OCI-M1 (cell line): ENCODE results near the gene GPR142.
"Not testable (repeated sequence)": the region's sequence is repeated elsewhere in the genome, so short reads cannot be mapped to it uniquely, and the experiment has no call there.

Experiments used
- DNase-seq: peaks from one replicate; lab custom pipeline; 2025; lab: John Stamatoyannopoulos, UW

The GPR142 gene

DNA sequence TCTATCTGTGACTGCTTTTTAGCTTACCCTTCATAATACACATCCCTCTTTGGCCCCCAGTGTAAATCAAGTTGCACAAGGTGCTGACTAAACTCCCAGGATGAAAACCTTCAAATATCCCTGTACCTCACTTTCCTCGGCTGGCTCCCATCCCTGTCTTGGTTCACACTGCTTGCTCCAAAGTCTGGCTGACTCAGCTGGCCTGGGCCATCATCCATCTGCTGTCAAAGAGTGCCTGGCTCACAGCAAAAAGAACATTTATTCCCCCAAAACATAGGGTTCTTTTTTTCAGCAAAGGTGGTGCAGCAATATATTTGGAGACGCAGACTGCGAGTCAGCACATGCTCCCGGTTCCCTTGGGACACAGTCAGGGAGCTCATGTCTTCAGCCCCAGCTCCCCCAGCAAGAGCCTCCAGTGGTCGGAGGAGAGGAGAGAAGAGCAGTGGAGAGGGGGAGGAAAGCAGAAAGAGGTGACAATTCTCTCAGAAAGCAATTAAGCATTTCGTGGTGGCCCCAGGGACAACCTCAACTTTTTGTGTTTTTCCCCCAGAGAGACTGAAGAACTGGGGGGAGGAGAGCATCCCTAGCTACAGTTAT lies 26.1 kb downstream of the GPR142 start:
- no peak for DNase-seq

DNA sequence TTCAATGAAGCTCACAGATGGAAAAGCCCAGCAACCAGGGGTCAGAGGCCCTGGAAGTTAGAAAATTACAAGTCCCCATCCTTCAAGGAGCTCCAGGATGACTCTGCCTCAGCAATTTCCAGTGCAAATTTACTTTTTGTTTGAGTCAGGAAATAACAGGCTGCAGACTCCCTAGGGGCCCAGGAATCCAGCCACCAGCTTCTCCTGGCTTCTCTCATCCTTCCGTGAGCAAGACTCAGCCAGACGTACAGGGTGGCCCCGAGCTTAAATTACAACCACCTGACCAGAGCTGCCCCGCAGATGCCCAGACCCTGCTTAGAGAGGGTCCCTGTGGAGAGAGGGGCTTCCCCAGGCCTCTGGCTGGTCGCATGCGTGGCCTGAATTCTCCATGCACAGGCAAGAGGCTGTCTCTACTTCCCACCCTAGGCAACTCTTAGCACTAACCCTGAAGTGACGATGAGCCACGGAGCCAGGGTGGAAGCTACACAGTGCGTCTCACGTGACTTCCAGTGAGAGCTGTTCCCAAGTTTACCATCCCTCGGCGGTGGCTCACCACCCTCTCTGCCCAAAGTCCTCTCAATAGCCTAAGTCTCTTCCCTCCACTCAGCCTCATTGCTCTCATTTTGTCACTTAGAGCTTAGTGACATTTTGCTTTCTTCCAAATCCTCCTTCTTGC lies 27.1 kb downstream of the GPR142 start:
- no peak for DNase-seq

DNA sequence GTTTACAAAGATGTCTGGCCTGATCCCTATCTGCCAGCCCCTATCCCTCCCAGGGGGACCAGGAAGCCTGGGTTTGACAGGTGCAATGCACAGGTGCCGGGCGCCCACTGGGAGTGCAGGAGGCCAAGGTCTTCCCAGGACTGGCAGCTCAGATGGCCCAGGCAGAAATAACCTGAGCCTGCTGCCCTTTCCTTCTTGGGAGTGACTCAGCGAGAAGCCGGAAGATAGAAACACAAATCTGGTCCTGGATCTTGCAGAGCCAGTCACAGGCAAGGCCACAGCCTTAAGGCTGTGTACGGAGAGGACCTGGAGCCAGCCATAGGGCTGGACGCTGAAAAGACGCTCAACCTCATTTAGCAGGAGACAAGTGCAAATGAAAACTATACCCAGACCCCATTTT lies 27.7 kb downstream of the GPR142 start:
- DNase-seq: no peak

DNA sequence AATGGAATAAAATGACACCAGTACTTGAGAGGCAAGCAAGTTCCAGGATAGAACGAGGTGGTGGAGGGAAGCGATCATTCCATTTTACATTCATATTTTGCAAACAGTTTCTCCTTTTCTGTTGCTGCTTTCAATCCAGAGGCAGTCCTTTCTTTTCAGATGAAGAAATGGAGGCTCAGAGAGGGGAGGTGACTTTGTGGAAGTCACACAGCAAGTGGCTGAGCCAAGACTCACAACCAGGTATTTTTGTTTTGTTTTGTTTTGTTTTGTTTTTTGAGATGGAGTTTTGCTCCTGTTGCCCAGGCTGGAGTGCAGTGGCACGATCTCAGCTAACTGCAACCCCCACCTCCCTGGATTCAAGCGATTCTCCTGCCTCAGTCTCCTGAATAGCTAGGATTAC lies 29.3 kb downstream of the GPR142 start:
- DNase-seq: no peak

DNA sequence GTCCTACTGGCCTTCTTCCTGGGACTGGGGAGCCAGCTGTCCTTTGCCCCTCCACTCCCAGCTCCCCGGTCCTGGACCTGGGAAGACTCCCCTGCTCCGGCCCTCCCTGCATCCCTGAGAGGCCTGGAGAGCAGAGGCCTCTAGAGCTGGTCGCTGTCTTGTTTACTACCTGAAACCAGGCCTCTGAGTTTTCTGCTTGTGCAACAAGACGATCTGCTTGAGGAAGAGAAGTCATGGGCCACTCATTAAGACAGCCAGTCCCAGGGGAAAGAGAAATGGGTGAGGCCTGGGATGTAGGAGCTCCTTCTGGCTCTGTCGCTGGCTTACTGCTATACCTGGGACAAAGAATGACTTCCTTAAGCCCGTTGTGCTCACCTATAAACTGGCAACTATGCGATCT lies 34.7 kb downstream of the GPR142 start:
- DNase-seq: no peak

DNA sequence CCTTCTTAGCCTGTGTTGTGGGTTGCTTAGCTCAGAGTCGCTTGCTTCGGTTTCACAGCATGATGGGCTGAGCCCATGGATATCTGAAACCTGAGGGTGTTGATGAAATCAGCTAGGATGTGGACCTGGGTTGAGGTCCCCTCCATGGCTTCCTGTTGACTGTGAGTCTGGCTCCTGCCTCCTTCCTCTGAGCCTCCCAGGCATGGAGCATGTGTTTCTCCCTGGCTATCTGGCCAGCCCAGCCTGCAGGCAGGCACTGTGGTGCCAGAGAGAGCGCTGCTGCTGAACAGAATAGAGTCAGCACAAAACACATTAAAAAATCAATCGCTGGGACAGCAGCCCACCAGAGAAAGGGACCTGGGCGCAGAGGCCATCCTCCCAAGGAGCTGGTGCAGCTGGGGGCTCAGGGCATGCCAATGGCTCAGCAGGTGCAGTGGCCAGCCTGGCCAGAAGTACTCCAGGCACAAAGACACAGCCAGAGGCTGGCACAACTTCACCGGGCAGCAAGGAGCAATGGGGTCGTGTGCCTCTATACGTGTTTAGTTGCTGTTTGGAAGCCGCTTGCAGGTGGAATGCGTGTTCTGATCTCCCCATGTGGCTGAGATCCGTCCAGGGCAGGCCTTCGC lies 36.3 kb downstream of the GPR142 start:
- no peak for DNase-seq

DNA sequence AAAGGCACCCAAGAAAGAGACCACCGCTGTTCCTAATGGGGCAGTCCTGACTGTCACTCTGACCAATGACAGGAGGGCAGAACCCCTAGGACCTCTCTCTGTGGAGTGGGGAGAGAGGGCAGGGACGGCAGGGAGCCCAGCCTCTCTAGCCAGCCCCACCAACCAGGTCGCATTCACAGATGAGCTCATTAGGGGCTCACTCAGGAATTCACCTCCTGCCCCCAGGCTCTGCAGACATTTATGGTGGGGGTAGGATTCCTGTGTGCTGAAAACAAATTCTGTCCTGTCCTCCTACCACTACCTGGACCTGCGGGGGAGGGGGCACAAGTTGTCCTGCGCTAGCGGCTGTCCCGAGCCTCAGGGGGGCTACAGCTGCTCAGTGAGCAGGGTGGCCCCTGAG lies 36.9 kb downstream of the GPR142 start:
- no peak for DNase-seq

DNA sequence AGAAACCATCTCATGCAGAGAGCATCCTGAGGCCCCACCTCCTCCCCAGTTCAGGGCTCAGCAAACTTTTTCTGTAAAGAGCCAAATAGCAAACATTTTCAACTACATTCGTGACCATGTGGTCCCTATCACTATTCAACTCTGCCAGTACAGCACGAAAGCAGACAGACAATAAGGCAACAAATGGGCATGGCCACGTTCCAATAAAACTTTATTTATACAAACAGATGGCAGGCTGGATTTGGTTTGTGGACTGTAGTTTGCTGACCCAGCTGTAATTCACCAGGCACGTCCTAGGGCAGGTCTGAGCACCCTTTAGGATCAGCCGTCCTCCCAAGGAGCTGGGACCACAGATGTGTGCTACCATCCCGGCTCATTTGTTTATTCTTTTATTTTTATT lies 37.5 kb downstream of the GPR142 start:
- no peak for DNase-seq

DNA sequence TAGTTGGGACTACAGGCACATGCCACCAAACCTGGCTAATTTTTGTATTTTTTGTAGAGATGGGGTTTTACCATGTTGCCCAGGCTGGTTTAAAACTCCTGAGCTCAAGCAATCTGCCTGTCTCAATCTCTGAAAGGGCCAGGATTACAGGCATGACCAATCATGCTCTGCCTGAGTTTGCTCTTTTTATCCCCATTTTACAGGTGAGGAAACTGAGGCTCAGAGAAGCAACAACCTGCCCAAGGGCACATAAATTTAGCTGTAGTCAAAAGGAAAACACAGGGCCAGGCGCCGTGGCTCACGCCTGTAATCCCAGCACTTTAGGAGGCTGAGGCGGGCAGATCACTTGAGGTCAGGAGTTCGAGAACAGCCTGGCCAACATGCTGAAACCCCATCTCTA lies 38.0 kb downstream of the GPR142 start:
- DNase-seq: not testable (repeated sequence)

DNA sequence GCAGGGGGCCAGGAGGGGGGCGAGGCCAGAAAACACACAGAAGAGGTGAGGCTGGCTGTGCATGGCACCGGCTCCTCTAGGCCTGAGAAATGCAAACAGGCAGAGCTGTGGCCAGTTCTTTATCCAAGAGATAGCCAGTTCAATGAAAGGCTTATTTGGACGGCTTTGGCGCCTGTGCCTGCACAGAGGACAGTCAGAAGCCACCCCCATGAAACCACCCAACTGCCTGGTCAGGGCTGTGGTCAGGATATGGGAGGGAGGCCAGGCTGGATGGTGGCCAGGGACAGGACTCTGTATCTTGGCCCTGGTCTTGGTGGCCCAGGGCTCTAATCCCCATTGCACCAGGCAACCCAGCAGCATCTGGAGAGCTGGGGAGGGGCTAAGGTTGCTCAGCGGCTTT lies 40.1 kb downstream of the GPR142 start:
- DNase-seq: peak; percentile 14

DNA sequence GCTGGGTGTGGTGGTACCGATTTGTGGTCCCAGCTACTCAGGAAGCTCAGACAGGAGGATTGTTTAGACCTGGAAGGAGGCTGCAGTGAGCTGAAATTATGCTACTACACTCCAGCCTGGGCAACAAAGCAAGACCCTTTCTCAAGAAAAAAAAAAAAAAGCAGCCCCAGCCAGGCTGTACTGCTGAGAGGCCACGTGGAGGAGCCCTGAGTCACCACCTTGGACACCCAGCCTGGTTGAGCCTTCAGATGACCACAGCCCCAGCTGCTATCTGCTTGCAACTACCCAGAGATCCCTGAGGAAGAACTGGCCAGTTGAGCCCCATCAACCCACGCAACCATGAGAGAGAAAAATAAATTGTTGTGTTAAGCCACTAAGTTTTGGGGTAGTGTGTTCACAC lies 41.0 kb downstream of the GPR142 start:
- DNase-seq: peak; percentile 65

DNA sequence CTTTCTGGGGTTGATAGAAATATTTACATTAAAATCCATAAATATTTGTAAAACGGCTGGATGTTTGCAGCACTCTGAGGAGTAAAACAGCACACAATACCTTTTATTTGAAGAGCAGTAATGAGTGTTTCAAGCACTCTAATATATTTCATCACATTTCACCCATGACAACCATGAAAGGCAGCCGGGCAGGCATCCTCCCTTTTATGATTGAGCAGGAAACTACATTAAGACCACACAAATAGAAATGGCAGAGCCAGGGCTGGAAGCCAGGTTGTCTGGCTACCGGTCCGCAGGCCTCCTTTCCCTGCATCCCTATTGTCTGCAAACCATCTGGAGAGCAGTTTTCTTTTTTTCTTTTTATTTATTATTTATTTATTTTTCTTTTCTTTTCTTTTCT lies 41.5 kb downstream of the GPR142 start:
- DNase-seq: no peak

DNA sequence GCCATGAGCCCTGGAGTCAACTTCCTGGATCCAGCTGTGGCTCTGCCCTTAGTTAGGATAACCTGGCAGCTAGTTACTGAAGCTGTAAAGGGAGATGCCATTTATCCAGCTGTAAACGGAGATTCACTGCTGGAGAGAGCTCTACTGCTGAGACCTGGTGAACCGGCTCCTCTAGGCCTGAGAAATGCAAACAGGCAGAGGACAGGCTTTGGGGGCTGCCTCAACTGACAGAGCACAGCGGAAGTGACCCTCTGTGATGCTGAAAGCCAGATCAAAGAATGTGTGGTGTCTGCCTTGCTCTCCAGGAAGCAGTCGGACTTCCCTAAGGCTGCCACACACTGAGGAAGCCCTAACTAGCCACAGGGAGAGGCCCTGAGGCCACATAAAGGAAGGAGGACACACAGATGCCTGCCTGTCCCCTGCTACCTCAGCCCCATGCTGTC lies 42.7 kb downstream of the GPR142 start:
- DNase-seq: no peak

DNA sequence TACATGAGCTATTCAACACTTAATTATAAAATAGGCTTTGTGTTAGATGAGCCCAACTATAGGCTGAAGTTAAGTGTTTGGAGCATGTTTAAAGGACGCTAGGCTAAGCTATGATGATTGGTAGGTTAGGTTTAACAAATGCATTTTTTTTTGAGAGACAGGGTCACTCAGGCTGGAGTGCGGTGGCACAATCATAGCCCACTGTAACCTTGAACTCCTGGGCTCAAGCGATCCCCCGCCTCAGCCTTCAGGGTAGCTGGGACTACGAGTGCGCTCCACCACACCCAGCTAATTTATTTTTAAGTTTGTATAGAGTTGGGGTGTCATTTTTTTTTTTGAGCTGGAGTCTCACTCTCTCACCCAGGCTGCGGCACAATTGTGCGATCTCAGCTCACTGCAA lies 45.3 kb downstream of the GPR142 start:
- no peak for DNase-seq

DNA sequence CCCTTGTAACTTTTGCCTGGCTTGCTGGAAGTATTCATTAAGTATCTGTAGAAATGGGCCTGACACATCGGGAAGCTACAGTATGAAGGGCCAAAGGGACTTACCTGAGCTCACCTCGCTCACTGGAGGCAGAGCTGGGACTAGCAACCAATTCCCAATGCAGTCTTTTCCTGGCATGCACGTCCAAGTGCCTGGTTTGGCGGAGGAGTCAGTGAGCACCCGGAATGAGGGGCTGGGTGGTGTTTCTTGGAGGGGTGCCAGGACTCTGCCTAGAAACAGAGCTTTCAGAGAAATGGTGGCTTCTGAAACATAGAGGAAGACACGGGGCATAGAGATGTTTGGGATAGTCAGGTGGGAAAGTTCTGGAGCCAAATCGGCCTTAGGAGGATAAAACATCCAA lies 46.2 kb downstream of the GPR142 start:
- DNase-seq: no peak

DNA sequence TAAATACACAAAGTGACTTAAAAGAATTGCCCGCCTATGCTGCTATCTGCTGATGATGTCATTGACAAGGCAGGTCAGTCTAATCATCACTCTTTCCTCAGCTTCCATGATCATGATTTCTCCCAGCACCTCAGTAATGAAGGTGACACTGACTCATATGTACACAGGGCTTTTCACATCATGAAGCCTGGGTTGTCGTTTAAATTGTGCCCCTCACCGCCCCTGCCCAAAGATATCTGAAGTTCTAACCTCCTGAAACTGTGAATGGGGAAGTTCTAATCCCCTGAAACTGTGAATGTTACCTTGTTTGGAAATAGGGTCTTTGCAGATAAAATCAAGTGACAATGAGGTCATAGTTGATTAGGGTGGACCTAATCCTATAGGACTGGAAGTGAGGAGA lies 47.2 kb downstream of the GPR142 start:
- no peak for DNase-seq

DNA sequence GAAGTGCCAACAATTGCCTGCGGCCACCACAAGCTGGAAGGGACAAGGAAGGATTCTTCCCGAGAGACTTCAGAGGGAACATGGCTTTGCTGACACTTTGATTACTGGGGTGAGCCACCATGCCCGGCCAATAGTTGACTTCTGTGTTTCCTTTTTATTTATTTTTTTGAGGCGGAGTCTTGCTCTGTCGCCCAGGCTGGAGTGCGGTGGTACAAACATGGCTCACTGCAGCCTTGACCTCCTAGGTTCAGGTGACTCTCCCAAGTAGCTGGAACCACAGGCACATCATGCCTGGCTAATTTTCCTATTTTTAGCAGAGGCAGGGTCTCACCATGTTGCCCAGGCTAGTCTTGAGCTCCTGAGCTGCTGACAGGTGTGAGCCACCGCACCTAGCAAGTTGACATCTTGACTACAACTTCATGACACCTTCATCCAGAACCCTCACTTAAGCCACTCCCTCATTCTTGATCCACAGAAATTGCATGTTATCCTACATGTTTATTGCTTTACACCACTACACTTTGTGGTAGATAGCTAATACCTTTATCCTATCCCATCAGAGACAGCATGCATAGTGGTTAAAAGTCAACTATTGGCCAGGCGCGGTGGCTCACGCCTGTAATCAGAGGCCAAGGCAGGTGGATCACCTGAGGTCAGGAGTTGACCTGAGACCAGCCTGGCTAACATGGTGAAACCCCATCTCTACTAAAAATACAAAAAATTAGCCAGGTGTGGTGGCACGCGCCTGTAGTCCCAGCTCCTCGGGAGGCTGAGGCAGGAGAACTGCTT lies 48.5 kb downstream of the GPR142 start:
- no peak for DNase-seq

DNA sequence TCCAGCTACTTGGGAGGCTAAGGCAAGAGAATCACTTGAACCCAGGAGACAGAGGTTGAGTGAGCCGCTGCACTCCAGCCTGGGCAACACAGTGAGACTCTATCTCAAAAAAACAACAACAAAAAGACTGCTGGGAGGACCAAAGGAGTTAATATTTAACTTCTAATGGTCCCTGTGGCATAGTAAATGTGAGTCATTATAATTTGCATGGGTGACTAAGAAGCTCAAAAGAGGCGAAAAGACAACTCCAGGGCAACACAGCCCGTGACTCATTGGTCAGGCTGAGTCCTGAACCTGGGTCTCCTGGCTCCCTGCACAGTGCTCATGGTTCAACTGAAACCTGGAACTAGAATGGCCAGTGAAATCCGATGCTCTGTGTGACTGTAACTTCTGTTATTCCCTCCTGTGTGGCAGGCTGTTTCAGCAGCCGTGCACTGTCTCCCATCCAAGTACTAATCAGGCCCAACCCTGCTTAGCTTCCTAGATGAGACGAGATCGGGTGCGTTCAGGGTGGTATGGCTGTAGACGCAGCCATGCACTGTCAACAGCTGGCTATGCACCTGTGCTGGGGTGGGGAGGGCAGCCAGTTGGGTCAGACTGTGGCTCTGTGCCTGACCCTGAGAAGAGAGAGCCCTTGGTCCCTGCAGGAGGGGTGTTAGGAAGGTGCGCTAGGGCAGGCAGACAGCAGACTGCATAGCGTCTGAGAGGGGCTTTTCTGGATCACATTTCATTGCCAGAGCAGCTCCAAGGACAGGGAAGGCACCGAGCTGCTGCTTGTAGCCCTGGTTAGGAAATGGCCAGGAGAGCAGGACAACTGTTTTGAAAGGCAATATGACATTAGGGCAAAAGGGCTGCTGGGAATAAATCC lies 50.1 kb downstream of the GPR142 start:
- DNase-seq: no peak

DNA sequence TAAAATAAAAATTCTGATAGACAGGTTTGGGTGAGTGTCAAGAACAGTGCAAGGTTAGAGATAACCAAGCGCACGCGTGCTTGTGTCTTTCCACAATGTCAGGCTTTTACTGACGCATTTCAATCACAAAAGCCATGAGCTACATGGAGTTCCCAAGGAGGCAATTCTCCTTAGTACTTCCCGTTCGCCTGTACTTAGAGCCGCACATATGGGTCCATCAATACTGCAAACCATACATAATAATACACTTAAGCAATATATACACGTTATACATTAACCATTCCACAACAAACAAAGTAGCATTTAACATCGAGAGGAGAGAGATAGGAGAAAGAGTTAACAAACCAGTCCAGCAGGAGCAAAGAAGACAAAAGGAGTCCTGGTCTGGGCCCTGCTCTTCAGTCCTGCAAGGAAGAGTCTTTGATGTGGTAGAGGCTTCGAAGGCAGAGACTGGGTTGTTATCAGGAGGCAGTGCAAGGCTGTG lies 52.7 kb downstream of the GPR142 start:
- DNase-seq: no peak
